A549 treated with dexamethasone at 1 μM for 4 hours (cell line): Measurements from ENCODE around the gene ACTL9. TPM values are rescaled to one million over a fixed set of nuclear protein-coding genes. Genes with fewer than 3 reads are reported as not detected.

Experiments
- total RNA-seq: library from RNA; stranded (reverse); fragments of 200-300 nt; extraction: Qiagen RNA extraction; gene quantifications from 5 replicates; pipeline ENCODE4 v1.2.3, GENCODE V29; 2022

ACTL9 gene
- not detected in 5 replicates for total RNA-seq

GRCh38 chr19:8698433-8699063 lies at the start of gene ACTL9:
Gene ACTL9, minus strand, starts transcription at chr19:8698795. Its CDS starts 94 bp downstream, at chr19:8698701.

GRCh38 chr19:8721334-8721733 lies 22.7 kb upstream of the ACTL9 start, which contains the start of gene OR2Z1:
Gene OR2Z1, plus strand, starts transcription at chr19:8721634. Its CDS starts 9,395 bp downstream, at chr19:8731029.

Other genes starting within 250 kb of the ACTL9 start
- gene PRAM1, start 196.2 kb downstream of the ACTL9 start, total RNA-seq = 0.10 to 0.27 TPM (median 0.17 TPM) in 5 replicates
- 13.9 to 19.6 TPM (median 17.6 TPM) in 5 replicates for gene ZNF414, start 184.6 kb downstream of the ACTL9 start, total RNA-seq
- 0.22 to 0.39 TPM (median 0.28 TPM) in 5 replicates for gene MYO1F, start 121.4 kb downstream of the ACTL9 start, total RNA-seq
- 6.8 to 13.7 TPM (median 12.5 TPM) in 5 replicates for gene ADAMTS10, start 88.1 kb downstream of the ACTL9 start, total RNA-seq
- not detected in 5 replicates for gene NFILZ, start 68.2 kb downstream of the ACTL9 start, total RNA-seq
- gene OR2Z1, start 22.8 kb upstream of the ACTL9 start, total RNA-seq = not detected in 5 replicates
- 5.7 to 8.2 TPM (median 6.9 TPM) in 5 replicates for gene ZNF558, start 133.5 kb upstream of the ACTL9 start, total RNA-seq
- gene MBD3L1, start 133.6 kb upstream of the ACTL9 start, total RNA-seq = not detected in 5 replicates